Ishikawa (cell line): ENCODE results near the gene GPATCH4.

Source experiments
- CEBPB ChIP-seq: IDR thresholded peaks from 2 replicates; pipeline ENCODE4 v1.6.1; 2012
- FOXM1 ChIP-seq: IDR thresholded peaks from 2 replicates; pipeline ENCODE4 v1.6.1; 2012; ENCODE audit warnings: low read depth, borderline replicate concordance
- TAF1 ChIP-seq: IDR thresholded peaks from 2 replicates; pipeline ENCODE4 v1.6.1; 2012; ENCODE audit warnings: low read depth, mild to moderate bottlenecking
- TEAD4 ChIP-seq: IDR thresholded peaks from 2 replicates; pipeline ENCODE4 v1.6.1; 2012
- YY1 ChIP-seq: IDR thresholded peaks from 2 replicates; pipeline ENCODE4 v1.6.1; 2012; ENCODE audit warnings: low read depth

GRCh38 chr1:156584813-156585212 is 16.5 kb downstream of the GPATCH4 start:
- TF ChIP-seq CEBPB = no peak
- TF ChIP-seq TEAD4 = no peak
- no peak for TF ChIP-seq TAF1
- no peak for TF ChIP-seq YY1
- no peak for TF ChIP-seq FOXM1
